Ureter (tissue), 1 donor: Measurements from ENCODE around the gene LAMC1. TPM values are rescaled to one million over a fixed set of nuclear protein-coding genes. Genes with fewer than 3 reads are reported as not detected.

Source experiments
- DNase-seq: peaks from one replicate; pipeline ENCODE4 v3.0.0-alpha.2; 2020; ENCODE audit warnings: low spot score
- total RNA-seq: library from RNA; stranded (reverse); gene quantifications from one replicate; pipeline ENCODE4 v1.2.4, GENCODE V29; 2023
- donor health status: DM: yes; HTN: yes; CAD: no.

LAMC1 gene
- total RNA-seq, 1 donor from 2014 or later: 111 TPM

DNA sequence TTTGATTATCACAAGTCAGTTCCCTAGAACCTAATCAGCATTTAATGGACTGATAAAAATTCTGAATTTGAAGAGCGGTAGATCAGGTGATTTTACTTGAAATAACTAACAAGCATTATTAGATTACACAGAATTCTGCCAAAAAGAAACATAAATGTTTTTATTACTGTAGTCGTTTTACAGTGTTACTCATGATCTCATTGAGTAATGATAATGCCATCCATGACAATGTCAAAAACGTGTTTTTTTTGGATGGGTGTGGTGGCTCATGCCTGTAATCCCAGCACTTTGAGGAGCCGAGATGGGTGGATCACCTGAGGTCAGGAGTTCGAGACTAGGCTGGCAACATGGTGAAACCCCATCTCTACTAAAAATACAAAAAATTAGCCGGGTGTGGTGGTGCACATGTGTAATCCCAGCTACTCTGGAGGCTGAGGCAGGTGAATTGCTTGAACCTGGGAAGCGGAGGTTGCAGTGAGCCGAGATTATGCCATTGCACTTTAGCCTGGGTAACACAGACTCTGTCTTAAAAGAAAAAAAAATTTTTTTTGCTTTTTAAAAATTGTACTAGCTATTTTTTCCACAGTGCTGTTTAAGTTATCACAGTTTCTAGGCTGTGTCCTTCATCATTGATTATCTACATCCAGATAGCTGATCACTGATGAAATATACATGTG lies 56.6 kb downstream of the LAMC1 start:
- DNase-seq: no peak

DNA sequence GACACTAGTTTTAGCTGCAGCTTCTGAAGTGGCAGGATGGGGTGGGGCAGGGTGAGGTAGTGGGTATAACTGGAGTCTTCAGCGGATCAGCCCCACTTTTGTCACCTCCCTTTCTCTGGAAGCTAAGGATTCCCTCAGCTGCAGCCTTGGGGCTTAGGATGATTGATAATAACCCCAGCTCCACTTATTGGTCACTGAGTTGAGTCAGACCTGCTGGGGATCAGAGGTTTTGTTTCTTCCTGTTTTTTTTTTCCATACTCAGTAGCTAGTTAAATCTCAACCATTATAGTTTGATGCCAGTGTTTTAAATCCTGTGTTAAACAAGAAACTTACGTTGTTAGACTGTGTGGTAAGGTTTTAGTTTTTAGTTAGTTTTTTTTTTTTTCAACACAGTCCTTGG lies 57.2 kb downstream of the LAMC1 start:
- no peak for DNase-seq

DNA sequence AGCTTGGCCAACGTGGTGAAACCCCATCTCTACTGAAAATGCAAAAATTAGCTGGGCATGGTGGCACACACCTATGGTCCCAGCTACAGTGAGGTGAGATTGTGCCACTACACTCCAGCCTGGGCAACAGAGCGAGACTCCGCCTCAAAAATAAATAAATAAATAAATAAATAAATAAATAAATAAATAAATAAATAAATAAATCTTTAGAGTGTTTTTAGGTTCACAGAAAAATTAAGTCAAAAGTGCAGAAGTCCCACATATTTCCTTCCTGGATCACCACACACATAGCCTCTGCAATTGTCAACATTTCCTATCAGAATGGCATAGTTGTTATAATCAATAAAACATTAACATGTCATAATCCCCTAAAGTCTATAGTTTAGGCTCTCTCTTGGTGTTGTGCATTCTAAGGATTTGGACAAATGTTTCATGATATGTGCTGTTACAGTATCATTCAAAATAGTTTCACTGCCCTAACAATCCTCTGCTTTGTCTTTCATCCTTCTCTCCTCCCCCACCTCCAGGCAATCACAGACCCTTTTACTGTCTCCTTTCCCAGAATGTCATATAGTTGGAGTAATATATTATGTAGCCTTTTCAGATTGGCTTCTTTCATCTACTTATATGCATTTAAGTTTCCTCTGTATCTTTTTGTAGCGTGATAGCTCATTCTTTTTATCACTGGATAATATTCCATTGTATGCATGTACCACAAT lies 58.3 kb downstream of the LAMC1 start:
- no peak for DNase-seq

DNA sequence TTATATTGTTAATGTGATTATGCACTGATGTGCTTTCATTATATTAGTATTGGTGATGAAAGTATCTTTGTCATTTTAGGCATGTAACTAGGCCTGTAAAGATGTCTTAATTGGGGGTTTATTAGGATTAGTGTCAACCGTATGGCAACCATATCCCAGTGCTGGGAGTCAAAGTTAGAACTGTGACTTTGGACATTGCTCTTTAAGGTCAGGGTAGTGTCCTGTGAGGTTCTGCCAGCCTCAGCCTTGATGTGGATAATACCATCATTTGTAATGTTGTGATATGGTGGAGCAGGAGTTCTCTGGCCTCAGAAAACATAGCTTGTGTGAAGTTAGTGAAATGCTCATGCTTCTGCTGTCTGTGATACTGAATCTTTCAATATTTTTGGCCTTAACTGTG lies 59.4 kb downstream of the LAMC1 start:
- no peak for DNase-seq

DNA sequence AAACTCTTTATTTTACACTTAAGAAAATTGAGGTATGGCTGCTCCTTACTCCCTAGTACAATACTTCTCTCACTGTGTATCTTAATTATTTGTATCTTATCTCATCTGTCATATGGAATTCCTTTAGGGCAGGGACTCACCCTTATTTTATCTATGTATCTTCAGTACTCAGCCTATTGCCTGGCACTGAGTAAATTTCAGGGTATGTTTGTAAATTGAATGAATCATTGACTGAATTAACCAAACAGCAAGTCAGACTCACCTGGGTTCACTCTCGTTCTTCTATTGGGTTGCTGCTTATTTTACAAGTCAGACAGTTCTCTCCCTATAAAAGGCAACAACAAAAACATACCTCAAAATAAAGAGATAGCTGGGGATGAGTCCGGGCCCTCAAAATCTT lies 63.8 kb downstream of the LAMC1 start:
- no peak for DNase-seq

DNA sequence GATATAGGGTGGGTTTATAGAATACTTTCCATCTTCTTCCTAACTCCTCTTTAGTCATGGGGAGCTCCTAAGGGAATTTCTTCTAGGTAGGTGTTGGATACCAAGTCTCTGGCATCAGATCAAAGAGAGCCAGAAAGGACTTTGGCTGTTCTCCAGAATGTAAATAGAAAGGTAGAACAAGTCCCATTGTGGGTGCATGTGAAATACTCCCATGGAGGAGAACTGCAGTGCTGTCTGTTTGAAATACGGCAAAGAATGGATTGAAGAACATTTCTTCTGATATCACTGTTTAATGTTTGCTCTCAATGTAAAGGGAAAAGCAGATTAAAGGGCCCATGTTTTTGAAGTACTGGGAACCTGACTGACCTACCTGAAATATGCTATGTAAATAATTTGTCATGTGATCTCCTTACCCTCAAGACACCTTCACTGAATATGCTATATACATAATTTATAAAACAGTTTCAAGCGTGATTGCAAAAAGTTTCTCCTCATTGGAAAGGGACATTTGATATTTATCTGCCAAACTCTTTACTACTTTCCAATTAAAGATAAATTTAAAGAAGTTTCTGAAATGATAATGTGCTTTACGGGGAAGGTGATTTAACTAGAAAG lies 65.9 kb downstream of the LAMC1 start:
- no peak for DNase-seq

DNA sequence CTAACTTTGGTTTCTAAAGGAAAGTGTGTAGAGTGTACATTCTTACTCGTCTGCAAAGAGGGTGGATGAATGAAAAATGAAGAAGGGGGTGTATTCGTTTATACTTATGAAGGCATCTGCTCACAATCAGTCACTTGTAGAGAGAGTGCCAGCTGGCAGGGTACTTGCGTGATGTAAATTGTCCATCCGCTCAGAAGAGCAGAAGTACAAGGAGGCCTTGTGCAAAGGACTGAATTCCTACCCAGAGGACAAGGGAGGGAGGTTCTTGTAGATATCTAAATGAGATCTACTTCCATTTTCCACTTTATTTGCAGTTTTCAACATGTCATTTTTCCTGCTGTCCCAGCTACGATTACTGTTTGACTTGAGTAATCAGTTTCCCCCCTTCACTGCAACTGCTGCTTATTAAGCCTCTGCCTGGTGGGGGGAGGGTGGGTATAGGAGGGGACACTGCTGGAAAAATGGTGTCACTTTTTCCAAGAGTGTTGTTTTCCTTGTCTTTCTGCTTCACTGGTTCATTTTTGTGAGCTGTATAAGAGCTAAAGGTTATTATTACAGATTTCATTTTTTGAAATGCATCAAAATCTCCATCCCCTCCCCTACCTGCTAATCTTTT lies 67.3 kb downstream of the LAMC1 start:
- DNase-seq: no peak

DNA sequence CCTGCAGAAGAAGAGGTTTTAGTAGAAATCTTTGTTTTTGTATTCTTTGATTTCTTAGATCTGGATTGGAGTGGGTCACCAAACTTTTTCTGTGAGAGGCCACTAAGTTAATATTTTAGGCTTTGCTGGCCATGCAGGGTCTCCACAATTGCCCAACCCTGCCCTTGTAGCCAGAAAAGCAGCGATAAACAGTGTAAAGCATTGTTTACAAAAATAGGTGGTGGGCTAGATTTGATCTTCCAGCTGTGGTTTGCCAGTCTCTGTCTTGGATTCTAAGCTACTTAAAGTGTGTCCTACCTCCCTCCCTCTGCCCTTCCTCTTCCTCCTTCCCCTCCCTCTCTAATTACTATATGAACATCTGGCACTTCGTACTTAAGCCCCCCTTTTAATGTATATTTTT lies 68.0 kb downstream of the LAMC1 start:
- no peak for DNase-seq

DNA sequence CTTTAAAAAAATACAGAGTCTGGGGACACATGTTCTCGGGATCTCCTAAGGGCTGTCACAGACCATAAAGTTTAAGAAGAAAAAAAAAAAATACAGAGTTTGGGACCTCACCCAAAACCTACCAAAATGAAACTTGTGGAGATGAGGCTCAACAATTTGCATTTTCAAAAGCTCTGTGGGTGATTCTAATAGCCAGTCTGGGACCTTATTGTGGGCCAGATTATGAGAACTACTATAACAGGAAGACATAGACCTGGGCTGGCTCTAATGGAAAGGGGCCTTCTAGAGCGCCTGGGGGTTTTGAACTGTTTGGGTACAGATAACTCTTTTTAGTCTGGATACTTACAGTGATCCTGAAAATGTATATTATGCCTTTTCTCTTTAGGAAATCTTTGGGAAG lies 69.1 kb downstream of the LAMC1 start:
- DNase-seq: no peak

DNA sequence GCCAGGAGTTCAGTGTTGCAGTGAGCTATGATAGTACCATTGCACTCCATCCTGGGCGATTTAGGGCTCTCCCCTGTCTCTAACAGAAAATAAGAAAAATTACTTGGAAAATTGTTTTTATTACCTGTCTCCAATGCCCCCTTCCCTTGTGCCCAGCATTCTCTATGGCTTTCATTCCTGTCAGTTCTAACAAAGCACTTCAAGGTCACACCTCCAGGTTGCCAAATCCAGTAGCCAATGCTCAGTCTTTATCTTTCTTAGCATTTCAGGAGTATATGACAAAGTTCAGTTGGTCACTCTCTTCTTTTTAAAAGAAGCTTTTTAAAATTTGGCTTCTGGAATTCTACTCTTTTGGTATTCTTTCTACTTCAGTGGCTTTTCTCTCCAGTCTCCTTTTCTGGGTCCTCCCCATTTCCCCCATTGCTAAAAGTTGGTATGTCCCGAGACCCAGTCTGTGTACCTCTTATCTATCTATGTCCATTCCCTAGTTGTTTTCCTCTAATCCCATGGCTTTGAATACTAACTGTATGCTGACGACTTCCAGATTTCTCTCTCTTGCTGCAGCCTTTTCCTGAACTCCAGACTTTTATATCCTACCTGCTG lies 69.9 kb downstream of the LAMC1 start:
- no peak for DNase-seq

DNA sequence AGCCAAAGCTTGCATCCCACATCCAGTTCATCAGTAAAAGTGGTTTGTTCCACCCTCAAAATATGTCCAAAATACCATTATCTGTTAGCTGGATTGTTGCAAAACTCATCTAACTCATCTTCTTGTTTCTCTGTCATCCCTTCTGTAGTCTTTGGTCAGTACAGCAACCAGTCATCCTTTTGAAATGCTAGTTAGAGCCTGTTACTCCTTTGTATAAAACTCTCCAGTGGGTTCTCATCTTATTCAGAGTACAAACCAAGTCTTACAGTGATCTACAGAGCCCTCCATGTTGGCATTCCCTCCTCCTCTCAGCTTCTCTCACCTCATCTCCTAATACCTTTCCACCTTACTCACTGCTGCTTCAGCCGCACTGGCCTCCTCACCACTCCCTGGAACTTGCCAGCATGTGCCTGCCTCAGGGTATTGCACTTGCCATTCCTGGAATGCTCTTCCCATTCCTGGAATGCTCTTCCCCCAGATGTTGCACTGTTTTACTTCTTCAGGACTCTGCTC lies 70.6 kb downstream of the LAMC1 start:
- DNase-seq: no peak

DNA sequence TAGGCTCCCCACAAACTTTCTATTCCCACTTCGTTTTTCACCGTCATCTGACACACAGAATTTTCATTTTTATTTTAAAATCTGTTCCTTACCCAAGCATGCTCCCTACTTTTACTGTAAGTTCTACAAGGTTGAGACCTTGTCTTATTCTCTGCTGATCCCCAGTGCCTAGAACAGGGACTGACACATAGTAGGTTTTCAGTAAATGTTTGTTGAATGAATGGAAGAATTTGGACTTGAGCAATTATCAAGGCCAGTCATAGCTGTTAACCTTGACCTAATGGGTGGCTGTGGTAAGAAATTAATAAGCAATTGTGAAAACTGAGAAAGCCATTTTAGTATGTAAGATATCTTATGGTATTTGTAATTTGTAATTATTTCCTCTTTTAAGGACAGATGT lies 71.1 kb downstream of the LAMC1 start:
- no peak for DNase-seq

DNA sequence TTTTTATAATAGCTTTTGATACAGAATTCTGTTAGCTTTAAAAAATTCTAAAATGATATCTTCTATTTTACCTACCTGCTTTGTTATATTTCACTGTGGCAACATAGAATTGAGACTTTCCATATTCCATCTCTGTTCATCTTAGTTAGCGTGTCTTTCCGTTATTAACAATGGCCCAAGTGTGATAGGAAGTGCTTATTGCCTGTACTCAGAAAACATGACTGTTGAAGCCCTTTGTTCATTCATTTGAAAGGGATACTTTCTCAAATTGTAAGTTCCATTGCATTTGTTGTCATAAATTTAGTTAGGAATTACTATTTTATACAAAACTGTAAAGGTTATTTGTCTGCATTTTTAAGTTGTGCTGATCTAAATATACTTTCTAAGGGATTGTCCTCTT lies 73.1 kb downstream of the LAMC1 start:
- no peak for DNase-seq

DNA sequence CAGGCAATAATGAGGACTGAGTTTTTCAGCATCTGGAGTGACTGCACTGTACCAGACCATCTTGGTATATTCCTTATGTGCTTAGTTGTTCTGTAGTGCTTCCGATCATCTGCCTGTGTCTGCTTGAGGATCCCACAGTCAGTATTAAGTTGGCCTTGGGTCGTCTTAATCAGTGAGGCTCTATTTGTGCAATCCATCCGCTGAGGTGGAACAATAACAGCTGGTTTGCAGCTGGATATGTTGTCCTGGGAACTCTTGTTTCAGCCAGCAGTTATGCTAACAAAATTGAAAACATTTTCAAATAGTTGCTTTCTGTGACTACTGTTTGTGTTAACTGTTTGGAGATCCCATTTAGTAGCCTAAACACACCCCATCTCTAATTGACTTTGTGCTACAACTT lies 73.7 kb downstream of the LAMC1 start:
- DNase-seq: no peak

DNA sequence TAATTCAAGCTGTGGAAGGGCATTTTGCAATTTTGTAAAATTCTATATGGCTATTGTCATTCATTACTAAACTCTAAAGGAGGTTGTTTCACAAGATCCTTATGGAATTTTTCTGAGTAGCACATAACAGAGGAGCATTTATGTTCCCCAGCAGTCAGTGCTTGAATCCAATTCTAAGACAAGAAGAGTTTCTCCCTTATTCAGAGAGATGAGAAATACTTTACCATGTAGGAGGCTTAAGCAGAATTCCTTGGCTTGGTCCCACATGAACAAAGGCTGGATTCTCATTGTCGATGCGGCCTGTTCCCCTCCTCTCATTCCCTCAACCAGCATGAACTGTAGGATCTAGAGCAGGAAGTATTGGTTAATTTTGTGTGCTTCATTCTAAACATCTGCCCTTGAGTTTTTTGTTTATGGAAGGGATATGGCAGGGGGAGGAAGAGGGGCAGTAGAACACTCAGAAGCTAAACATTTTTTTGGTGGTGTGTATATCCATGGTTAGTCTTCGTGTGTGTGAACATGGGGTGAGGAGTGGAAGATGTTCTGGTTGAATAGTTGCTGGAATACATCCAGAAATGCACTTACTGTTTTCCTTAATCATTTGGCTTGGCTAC lies 74.3 kb downstream of the LAMC1 start:
- DNase-seq: no peak

DNA sequence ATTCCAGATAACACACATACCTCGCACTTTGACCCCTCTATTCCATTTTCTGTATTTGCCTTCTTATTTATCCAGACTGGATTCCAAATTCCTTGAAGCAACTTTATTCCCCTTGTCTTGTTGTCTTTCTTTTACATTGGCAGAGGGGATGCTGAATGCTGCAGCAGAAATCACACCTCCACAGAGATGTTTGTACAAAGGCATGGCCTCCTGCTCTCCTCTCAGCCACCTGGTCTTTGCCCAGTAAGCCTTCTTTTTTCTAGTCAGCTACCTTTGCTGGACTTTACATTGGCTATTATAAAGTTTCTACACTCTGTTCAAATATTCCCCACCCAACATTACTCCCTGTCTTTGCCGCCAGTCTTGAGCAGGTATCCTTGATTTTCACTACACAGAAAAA lies 75.1 kb downstream of the LAMC1 start:
- DNase-seq: no peak

DNA sequence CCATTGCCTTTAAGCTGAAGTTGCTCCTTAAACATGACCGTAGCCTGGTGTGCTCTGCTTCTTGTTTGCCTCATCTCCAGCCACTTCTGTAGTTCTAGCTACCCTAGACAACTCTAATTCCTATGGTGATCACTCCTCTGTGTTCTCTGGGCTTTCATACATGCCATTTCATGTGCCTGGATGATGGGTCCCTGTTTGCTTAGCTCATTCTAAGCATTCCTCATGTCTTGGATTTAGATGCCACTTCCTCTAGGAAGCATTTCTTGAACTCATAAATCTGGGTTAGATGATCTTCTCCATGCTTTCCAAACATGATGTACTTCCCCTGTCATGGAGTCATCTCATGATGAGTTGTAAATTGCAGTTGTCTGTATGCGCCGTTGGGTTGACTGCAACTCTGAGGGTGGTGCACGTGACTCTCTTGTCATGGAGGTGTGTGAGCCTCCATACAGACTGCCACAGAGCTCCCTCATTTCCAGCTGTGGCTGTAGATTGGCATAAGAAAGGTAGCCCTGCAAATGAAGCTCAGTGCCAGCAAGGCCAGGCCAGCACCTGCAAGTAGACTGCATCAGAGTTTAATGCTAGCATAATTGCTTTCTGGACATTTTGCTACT lies 77.2 kb downstream of the LAMC1 start:
- no peak for DNase-seq

DNA sequence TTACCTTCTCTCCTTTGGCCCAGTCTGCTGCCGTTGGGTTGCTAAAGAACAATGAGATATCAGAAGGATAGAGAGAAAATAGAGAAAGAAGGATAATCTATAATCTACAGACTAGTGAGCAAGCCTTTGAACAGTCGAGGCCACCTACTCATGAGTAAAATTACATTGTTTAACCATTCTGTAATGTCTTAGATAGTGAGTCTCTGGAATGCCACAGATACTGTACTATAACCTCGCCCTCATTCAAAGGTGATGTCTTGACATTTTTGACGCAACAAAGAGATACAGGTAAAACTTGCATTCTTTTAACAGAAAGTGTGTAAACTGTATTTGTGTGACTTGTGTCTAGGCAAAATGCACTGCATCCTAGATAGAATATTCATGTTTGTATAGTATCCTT lies 77.9 kb downstream of the LAMC1 start:
- no peak for DNase-seq

DNA sequence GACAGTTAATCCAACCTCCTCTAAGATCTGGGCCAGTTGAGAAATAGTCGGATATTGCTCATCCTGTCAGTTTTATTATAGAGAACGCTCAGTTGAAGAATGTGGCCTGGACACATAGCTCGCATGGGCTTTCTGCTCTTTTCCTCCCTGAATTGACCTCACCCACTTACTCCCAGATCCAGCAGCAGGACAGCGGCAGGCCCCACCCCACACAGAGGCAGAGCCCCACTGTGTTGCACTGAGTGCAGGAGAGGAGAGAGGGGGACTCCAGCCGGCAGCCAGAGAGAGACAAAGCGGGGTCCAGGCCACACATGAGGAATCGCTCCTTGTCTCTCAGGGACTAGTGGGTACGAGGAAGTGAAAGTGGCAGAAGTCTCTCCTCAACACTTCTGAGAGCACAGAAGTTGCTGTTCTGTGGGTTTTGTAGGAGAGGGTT lies 78.6 kb downstream of the LAMC1 start:
- no peak for DNase-seq

DNA sequence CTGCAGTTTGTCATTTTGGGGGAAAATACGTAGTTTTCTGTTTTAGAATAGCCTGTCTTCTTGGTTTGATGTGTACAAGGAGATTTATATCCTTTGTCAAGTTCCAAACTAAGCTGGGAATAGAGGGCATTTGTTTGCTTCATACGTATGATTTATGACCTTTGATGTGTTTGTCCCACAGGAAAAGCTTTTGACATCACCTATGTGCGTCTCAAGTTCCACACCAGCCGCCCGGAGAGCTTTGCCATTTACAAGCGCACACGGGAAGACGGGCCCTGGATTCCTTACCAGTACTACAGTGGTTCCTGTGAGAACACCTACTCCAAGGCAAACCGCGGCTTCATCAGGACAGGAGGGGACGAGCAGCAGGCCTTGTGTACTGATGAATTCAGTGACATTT lies 79.9 kb downstream of the LAMC1 start:
- DNase-seq: no peak

DNA sequence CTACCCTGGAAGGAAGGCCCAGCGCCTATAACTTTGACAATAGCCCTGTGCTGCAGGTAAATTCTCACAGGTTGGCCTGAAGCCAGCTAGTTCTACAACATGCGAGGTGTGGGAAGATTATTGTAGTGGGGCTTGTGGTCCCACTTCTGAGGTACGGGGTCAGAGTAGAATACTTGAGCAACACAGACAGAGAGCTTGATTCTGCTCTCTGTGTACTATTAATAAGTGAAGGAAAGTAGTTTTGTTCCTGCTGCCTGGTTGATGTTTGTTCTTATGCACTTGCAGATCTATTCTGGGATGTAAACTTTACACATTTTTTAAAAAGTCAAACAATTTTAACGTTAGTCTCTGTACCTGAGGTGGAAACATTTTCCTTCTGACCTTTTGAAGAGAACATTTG lies 80.4 kb downstream of the LAMC1 start:
- DNase-seq: no peak
